SK-N-SH treated with all-trans-retinoic acid at 6 μM for 48 hours (cell line): ENCODE results near the gene NDUFB2.

ENCODE experiments used
- ESRRG ChIP-seq: fragments of 250-450 bp; sonication (Bioruptor Pico); IDR thresholded peaks from 2 replicates; pipeline ENCODE4 v1.6.1; 2021; ENCODE audit warnings: mild to moderate bottlenecking
- PATZ1 ChIP-seq: fragments of 250-450 bp; sonication (Bioruptor Pico); IDR thresholded peaks from 2 replicates; pipeline ENCODE4 v1.8.0; 2020; ENCODE audit warnings: mild to moderate bottlenecking, moderate library complexity, borderline replicate concordance
- SNAI2 ChIP-seq: fragments of 250-450 bp; sonication (Bioruptor Pico); IDR thresholded peaks from 2 replicates; pipeline ENCODE4 v1.5.0; 2020; ENCODE audit warnings: mild to moderate bottlenecking, moderate library complexity
- ZNF70 ChIP-seq: fragments of 450-650 bp; formaldehyde crosslinking; IDR thresholded peaks from 2 replicates; pipeline ENCODE4 v1.5.0; 2020; ENCODE audit warnings: mild to moderate bottlenecking, moderate library complexity

GRCh38 chr7:140671966-140672365 lies 24.5 kb upstream of the NDUFB2 start:
- TF ChIP-seq SNAI2 (CRISPR knock-in tag) (no peak), ESRRG (CRISPR knock-in tag) (no peak), ZNF70 (CRISPR knock-in tag) (no peak), PATZ1 (no peak)
